ENCODE data around the gene SPATA2. TPM values are rescaled to one million over a fixed set of nuclear protein-coding genes. Genes with fewer than 3 reads are reported as not detected.

Gene SPATA2
- total and polyA plus RNA-seq, 2 experiments from 2014 or later, result 3.1 to 4.6 TPM

DNA sequence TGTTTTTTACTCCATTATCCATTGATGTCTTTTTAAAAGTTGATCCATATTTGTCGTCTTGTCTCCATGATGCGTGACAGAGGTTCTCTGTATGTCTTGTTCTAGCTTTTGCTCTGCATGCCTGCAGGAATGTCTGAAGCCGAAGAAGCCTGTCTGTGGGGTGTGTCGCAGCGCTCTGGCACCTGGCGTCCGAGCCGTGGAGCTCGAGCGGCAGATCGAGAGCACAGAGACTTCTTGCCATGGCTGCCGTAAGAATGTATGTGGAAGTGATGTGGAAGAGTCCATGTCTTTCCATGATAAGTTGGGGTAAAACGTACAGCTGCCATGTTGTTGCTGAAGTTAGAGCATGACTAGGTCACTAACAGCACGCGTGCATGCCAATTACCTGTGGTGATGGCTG lies 26.1 kb upstream of the SPATA2 start:
- peaks cover 98% of the 10 kb centered on the region for H3K79me2 ChIP-seq (ENCODE audit: insufficient read depth)
- in situ Hi-C loops (cut with MboI), result no loop called here
- H3F3A ChIP-seq (ENCODE audit: insufficient read depth), result peaks cover 13% of the 10 kb centered on the region
- H3K9me3 ChIP-seq (ENCODE audit: low read depth), result no peaks in the 10 kb centered on the region
- no peak overlapping the region for H3K9ac ChIP-seq
- no peaks in the 10 kb centered on the region for H3K27me3 ChIP-seq (replicated peaks; ENCODE audit: insufficient read depth)
- H4K20me1 ChIP-seq (ENCODE audit: insufficient read depth), result 0 out of 2 replicates have a peak, but pooled peaks cover 4% of the 10 kb centered on the region
- DNase-seq, result no peak
- 96 to 98% methylated on average over 15 of the region's 15 CpGs for WGBS, 2 experiments (ENCODE audit: low coverage in 1 of 2, low lambda C conversion rate in 2 of 2, missing lambda C conversion rate in 2 of 2)
- no peak overlapping the region for H3K27ac ChIP-seq
- H3K36me3 ChIP-seq (ENCODE audit: low read depth), result peaks cover 21% of the 10 kb centered on the region; the same call in 1 of the 2 replicates
- TF ChIP-seq EZH2 (IDR thresholded peaks at IDR 0.05; ENCODE audit: insufficient read depth, poor library complexity, severe bottlenecking) (no peak), EZH2phosphoT487 (IDR thresholded peaks at IDR 0.05; ENCODE audit: insufficient read depth, low read depth) (no peak)
- no peaks in the 10 kb centered on the region for H3K9me2 ChIP-seq (ENCODE audit: insufficient read depth)
- no peak overlapping the region for H2AFZ ChIP-seq
- no peak overlapping the region for H3K4me3 ChIP-seq
- peaks cover 19% of the 10 kb centered on the region for H3K4me1 ChIP-seq (ENCODE audit: insufficient read depth)
- H3K4me2 ChIP-seq (ENCODE audit: unreplicated experiment), result no peak overlapping the region

DNA sequence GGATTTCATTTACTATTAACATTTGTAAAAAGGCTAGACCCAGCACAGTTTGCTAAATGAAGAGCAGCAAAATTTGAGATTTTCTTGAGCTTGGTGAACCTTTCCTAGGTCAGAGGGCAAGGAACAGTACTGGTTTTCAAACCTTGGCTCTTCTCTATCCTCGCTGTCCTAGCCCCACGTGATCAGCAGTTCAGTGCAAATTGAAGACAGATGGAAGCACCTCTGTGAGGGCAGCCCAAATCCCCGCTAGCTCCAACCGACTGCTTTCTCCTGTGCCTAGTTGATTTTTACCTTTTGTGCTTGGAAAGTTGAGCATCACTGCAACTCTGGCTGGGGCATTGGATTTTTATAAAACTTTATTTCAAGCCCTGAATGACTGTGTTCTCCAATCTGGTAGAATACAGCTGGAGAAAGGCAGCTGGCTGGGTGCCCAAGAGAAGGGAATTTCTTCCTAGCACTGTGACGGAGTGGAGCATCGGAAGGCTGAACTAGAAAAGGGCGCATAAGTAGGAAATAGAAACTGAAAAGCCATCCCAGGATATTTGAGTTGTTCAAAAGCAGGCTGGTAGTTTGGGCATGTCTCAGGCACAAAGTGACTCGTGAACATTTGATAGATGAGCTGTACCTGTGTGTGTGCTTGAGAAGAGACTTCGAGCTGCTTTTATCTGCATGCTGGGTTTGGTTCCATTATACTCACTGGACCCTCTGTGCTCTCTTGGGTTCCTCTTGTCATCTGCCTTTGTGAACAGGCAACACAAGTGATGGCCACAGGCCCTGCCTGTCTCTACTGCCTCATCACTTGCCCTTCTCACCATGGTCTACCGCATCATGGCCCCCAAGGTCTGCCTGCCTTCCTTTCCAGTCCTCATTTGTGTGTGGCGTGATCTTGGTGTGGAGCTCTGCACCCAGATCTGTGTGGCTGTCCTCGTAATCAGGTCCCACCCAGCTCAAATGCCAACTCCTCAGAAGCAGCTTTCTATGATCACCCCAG lies 23.1 kb upstream of the SPATA2 start:
- WGBS, 2 experiments (ENCODE audit: low coverage in 1 of 2, low lambda C conversion rate in 2 of 2, missing lambda C conversion rate in 2 of 2), result 29 to 34% methylated on average over 12 of the region's 12 CpGs
- Histone ChIP-seq H4K20me1 (ENCODE audit: insufficient read depth) (0 out of 2 replicates have a peak, but pooled peaks cover 4% of the 10 kb centered on the region), H2AFZ (no peak overlapping the region), H3K9ac (peak overlapping the region; percentile 93), H3F3A (ENCODE audit: insufficient read depth) (peaks cover 5% of the 10 kb centered on the region; the same call in 1 of the 2 replicates), H3K79me2 (ENCODE audit: insufficient read depth) (peaks cover 73% of the 10 kb centered on the region), H3K4me3 (peak overlapping the region; percentile 89), H3K4me2 (ENCODE audit: unreplicated experiment) (peak overlapping the region; percentile 83), H3K9me2 (ENCODE audit: insufficient read depth) (no peaks in the 10 kb centered on the region), H3K27ac (peak overlapping the region; percentile 42), H3K9me3 (ENCODE audit: low read depth) (no peaks in the 10 kb centered on the region), H3K4me1 (ENCODE audit: insufficient read depth) (peaks cover 19% of the 10 kb centered on the region), H3K36me3 (ENCODE audit: low read depth) (peaks cover 12% of the 10 kb centered on the region; the same call in 1 of the 2 replicates), H3K27me3 (replicated peaks; ENCODE audit: insufficient read depth) (no peaks in the 10 kb centered on the region)
- DNase-seq, result peak; percentile 83
- TF ChIP-seq EZH2phosphoT487 (IDR thresholded peaks at IDR 0.05; ENCODE audit: insufficient read depth, low read depth) (no peak), EZH2 (IDR thresholded peaks at IDR 0.05; ENCODE audit: insufficient read depth, poor library complexity, severe bottlenecking) (no peak)
- in situ Hi-C loops (cut with MboI), result no loop called here

DNA sequence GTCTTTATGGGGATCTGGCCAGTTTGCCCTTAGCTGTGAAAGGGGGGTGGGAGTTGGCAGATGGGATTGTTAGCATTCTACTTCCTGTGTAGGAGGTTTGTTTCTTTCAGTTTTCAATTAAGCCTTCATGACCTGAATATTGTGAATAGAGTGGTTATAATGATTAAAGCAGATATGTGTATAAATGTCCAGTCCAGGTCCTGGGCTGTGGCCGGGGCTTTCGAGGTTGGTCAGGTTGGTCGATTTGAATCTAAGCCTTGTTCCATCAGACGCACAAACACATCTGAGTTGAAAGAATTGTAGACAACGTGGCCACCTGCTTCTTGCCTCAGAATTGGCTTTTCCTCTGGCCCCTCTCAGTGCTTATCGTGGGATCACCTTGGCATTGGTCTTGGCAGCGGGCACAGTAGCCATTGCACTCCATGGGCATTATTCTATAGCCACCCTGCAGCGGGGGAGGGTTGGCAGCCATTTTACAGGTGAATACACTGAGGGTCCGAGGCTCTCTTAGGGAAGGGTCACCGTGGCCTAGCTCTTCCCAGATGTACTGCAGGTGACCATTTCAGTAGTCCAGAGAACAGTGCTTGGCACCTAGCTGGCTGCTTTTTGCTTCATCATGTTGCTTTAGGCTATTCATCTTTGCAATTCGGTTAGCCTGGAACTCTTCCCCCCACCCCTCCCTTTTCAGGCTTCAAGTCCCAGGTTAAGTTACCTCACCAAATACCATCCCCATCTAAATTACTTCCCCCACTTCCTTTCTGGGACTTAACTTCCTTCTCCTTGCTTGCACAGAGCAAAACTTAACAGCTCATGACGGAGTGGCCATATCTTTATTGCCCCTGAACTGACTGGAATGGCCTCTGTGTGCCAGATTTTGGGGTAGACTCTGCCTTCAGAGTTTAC lies 21.9 kb upstream of the SPATA2 start:
- Histone ChIP-seq H4K20me1 (ENCODE audit: insufficient read depth) (0 out of 2 replicates have a peak, but pooled peaks cover 4% of the 10 kb centered on the region), H3K9me3 (ENCODE audit: low read depth) (no peaks in the 10 kb centered on the region), H3K4me2 (ENCODE audit: unreplicated experiment) (peak overlapping the region; percentile 83), H3K27ac (peak overlapping the region; percentile 68), H3K36me3 (ENCODE audit: low read depth) (peaks cover 9% of the 10 kb centered on the region; the same call in 1 of the 2 replicates), H3K4me3 (peak overlapping the region; percentile 89), H3K79me2 (ENCODE audit: insufficient read depth) (peaks cover 61% of the 10 kb centered on the region), H3K9ac (peak overlapping the region; percentile 93), H2AFZ (peak overlapping the region; percentile 82), H3K9me2 (ENCODE audit: insufficient read depth) (no peaks in the 10 kb centered on the region), H3K4me1 (ENCODE audit: insufficient read depth) (peaks cover 19% of the 10 kb centered on the region), H3F3A (ENCODE audit: insufficient read depth) (peaks cover 5% of the 10 kb centered on the region; the same call in 1 of the 2 replicates), H3K27me3 (replicated peaks; ENCODE audit: insufficient read depth) (no peaks in the 10 kb centered on the region)
- 4 to 7% methylated on average over 12 of the region's 12 CpGs for WGBS, 2 experiments (ENCODE audit: low coverage in 1 of 2, low lambda C conversion rate in 2 of 2, missing lambda C conversion rate in 2 of 2)
- in situ Hi-C loops (cut with MboI), result no loop called here
- TF ChIP-seq EZH2phosphoT487 (IDR thresholded peaks at IDR 0.05; ENCODE audit: insufficient read depth, low read depth) (no peak), EZH2 (IDR thresholded peaks at IDR 0.05; ENCODE audit: insufficient read depth, poor library complexity, severe bottlenecking) (no peak)
- peak; percentile 22 for DNase-seq

Data from GM23248 (cell line).